ENCODE results near the gene ADAT1. TPM values are rescaled to one million over a fixed set of nuclear protein-coding genes. Genes with fewer than 3 reads are reported as not detected.
A peak's percentile ranks its signal among the peaks of the same experiment; 100 is the strongest.

Gene ADAT1
- total and polyA plus RNA-seq, 2 of the 8 experiments (the other 6 are each of a cell fraction or from before 2014, with no cell fraction given), result 30.7 to 44.7 TPM

DNA sequence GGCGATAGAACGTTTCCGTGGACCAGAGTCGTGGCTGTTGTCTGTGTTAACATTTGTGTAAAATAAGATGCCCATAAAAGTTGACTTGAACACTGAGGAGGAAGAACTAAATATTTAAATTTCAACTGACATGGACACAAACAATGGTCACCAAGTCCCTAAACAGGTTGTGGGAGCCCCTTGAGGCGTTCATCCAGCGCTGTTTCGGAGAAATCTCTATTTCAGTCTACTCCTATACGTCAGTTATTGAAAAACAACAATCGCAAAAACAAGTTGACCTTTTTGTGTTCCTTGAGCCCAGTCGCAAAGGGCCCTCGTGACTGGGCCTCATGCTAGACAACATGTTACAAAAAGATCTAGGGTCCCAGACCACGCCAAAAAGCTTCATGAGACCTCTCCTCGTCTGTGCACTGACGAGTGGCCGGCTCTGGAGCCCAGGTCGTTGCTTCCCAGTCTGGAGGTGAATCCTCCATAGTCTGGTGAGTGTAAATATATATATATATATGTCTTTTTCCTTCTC, 66.6 kb downstream of the ADAT1 start:
- Histone ChIP-seq H3K4me3 (ENCODE audit: extremely low read depth in 1 of 4, insufficient read depth in 2 of 4, low read depth in 3 of 4, low read length in 4 of 4) (peak overlapping the region; percentile 57 to 96 (median 84); a peak in 7 of 8 replicates), H3K27ac (ENCODE audit: low read depth, low read length) (no peak overlapping the region), H4K8ac (ENCODE audit: extremely low read depth, insufficient read depth, low read length) (no peak overlapping the region), H3K79me1 (ENCODE audit: low read depth, low read length) (no peaks in the 10 kb centered on the region), H3K56ac (replicated peaks; ENCODE audit: insufficient read length, low read depth, low read length) (no peak overlapping the region), H3K23ac (ENCODE audit: insufficient read length) (no peak overlapping the region), H4K91ac (replicated peaks; ENCODE audit: insufficient read length, low read length) (no peak overlapping the region), H3K27me3 (replicated peaks in 1 of 4; ENCODE audit: control insufficient read depth in 3 of 4, extremely low read depth in 1 of 4, insufficient read depth in 3 of 4, low read length in 3 of 4) (no peaks in the 10 kb centered on the region; a peak in 1 of 7 replicates), H4K20me1 (replicated peaks in 1 of 2; ENCODE audit: control insufficient read depth in 1 of 2, insufficient read depth in 2 of 2, low read length in 2 of 2) (no peaks in the 10 kb centered on the region), H2AFZ (ENCODE audit: low read length) (peak overlapping the region; percentile 86), H3K36me3 (ENCODE audit: control insufficient read depth in 2 of 4, insufficient read depth in 4 of 4, low read length in 3 of 4) (no peaks in the 10 kb centered on the region), H3K4ac (replicated peaks; ENCODE audit: insufficient read length, low read depth, low read length) (no peak overlapping the region), H3K9me3 (ENCODE audit: insufficient read depth in 2 of 2, low read depth in 1 of 2, low read length in 1 of 2) (no peaks in the 10 kb centered on the region), H2BK15ac (ENCODE audit: low read length) (no peak overlapping the region), H4K5ac (ENCODE audit: insufficient read length, low read depth, low read length) (no peak overlapping the region), H2BK120ac (replicated peaks; ENCODE audit: low read depth, low read length) (no peak overlapping the region), H3K4me2 (ENCODE audit: insufficient read depth in 1 of 2, low read depth in 2 of 2, low read length in 2 of 2) (peak overlapping the region; percentile 79 to 98), H2BK12ac (ENCODE audit: low read depth, low read length) (no peak overlapping the region), H3K9ac (replicated peaks in 1 of 4; ENCODE audit: extremely low read depth in 1 of 4, low read depth in 3 of 4, low read length in 3 of 4) (no peak overlapping the region; a peak in 1 of 7 replicates), H3K18ac (ENCODE audit: extremely low read depth, low read length) (no peak overlapping the region), H3K23me2 (ENCODE audit: low read depth, low read length) (peaks cover 8% of the 10 kb centered on the region; the same call in 1 of the 2 replicates), H3K79me2 (ENCODE audit: control insufficient read depth in 1 of 2, insufficient read depth in 2 of 2, low read length in 2 of 2) (no peaks in the 10 kb centered on the region), H2BK20ac (ENCODE audit: low read length) (no peak overlapping the region), H3K14ac (ENCODE audit: insufficient read length) (no peak overlapping the region), H2BK5ac (ENCODE audit: low read depth, low read length) (no peak overlapping the region), H2AK5ac (ENCODE audit: low read depth, low read length) (no peak overlapping the region), H3K4me1 (replicated peaks in 1 of 4; ENCODE audit: control insufficient read depth in 3 of 4, insufficient read depth in 4 of 4, low read length in 3 of 4) (peaks cover 0 to 3% (median 1%) of the 10 kb centered on the region in 4 experiments; a peak in 3 of 7 replicates)
- FAIRE-seq (no peak), DNase-seq (ENCODE audit: low read depth in 1 of 2, low spot score in 2 of 2) (no peak)
- POLR2A ChIA-PET (ENCODE audit: partially characterized antibody), result interaction anchor here (0.7 to 3.2 kb wide), 7 partner anchors 9 to 67 kb away, joined by 3 to 21 read pairs (median 4); partner anchors contain the start of genes ADAT1, CHST6 and GABARAPL2
- WGBS, 2 experiments (ENCODE audit: extremely low coverage in 1 of 2, insufficient coverage in 1 of 2, insufficient read length in 1 of 2, insufficient replicate concordance in 2 of 2, low coverage in 1 of 2, low lambda C conversion rate in 2 of 2, missing lambda C conversion rate in 1 of 2), result 47% methylated on average over 16 of the region's 16 CpGs; no CpG with 5 or more reads in 1 of the 2 experiments
- CTCF ChIA-PET (ENCODE audit: partially characterized antibody), result interaction anchor here (0.7 to 1.7 kb wide), 8 partner anchors 13 to 91 kb away, joined by 3 to 6 read pairs (median 3); no protein-coding TSS in a partner anchor
- TF ChIP-seq SRF (IDR thresholded peaks at IDR 0.05; ENCODE audit: low read depth, low read length) (no peak), SAP30 (IDR thresholded peaks at IDR 0.05; ENCODE audit: insufficient read depth, insufficient replicate concordance, low read length) (peak; percentile 3), HDAC2 (IDR thresholded peaks at IDR 0.05; ENCODE audit: borderline replicate concordance in 1 of 2, low read depth in 2 of 2, low read length in 2 of 2) (no peak), EZH2 (IDR thresholded peaks at IDR 0.05; ENCODE audit: low read depth, low read length, severe bottlenecking) (no peak), TBP (IDR thresholded peaks at IDR 0.05; ENCODE audit: low read depth, low read length) (0 out of 2 replicates have a peak, but pooled peaks have one; percentile 26), POLR2A (IDR thresholded peaks at IDR 0.05; ENCODE audit: control extremely low read depth in 1 of 2, low read depth in 2 of 2, low read length in 2 of 2) (no peak), CEBPB (IDR thresholded peaks at IDR 0.05; ENCODE audit: low read depth, low read length) (no peak), KDM5A (IDR thresholded peaks at IDR 0.05; ENCODE audit: low read length) (no peak), YY1 (IDR thresholded peaks at IDR 0.05; ENCODE audit: low read depth, low read length) (no peak)
- TF ChIP-seq, protein P1, sequence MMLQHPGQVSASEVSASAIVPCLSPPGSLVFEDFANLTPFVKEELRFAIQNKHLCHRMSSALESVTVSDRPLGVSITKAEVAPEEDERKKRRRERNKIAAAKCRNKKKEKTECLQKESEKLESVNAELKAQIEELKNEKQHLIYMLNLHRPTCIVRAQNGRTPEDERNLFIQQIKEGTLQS (IDR thresholded peaks at IDR 0.05; ENCODE audit: insufficient read depth, low read depth, low read length), result no peak

Measured in H1 (cell line).